Type B pancreatic cell (in vitro differentiated cells): ENCODE measurements around the gene PRR33. TPM values are rescaled to one million over a fixed set of nuclear protein-coding genes. Genes with fewer than 3 reads are reported as not detected.

ENCODE experiments used
- DNase-seq: peaks from one replicate; pipeline ENCODE4 v3.0.0; 2021; ENCODE audit warnings: mixed read lengths; ENCODE audit not compliant: unreplicated experiment; ENCODE audit errors: extremely low spot score
- H3K27ac Mint-ChIP-seq: 2 replicates; pipeline ENCODE4 v1.8.0; 2021; ENCODE audit warnings: mild to moderate bottlenecking, mixed read lengths
- H3K27me3 Mint-ChIP-seq: 2 replicates; pipeline ENCODE4 v1.8.0; 2021; ENCODE audit warnings: mixed read lengths
- H3K36me3 Mint-ChIP-seq: 2 replicates; pipeline ENCODE4 v1.8.0; 2021; ENCODE audit warnings: mixed read lengths
- H3K4me1 Mint-ChIP-seq: one replicate; pipeline ENCODE4 v1.8.0; 2021; ENCODE audit warnings: mixed read lengths; ENCODE audit not compliant: unreplicated experiment
- H3K4me3 Mint-ChIP-seq: 2 replicates; pipeline ENCODE4 v1.8.0; 2021; ENCODE audit warnings: mild to moderate bottlenecking, mixed read lengths
- H3K9me3 Mint-ChIP-seq: 2 replicates; pipeline ENCODE4 v1.8.0; 2021; ENCODE audit warnings: mixed read lengths
- CTCF ChIP-seq: fragments of 200-600 bp; sonication (generic); conservative IDR thresholded peaks from 2 replicates; pipeline ENCODE4 v1.5.0; 2021; ENCODE audit warnings: antibody characterized with exemption, mild to moderate bottlenecking
- total RNA-seq: library from RNA; stranded (reverse); gene quantifications from 2 replicates; pipeline ENCODE4 v1.2.1, GENCODE V29; 2021; ENCODE audit warnings: low replicate concordance

PRR33 gene
- total RNA-seq, 1 donor from 2014 or later = not detected

- H3K27ac Mint-ChIP-seq = peak overlapping the region; percentile 82
These were observed 34.7 kb upstream of the PRR33 start for GRCh38 chr11:1926156-1927025.

GRCh38 chr11:1925373-1926155 lies 33.9 kb upstream of the PRR33 start:
- Mint-ChIP-seq H3K36me3 (no peaks in the 10 kb centered on the region), H3K27ac (no peak overlapping the region), H3K4me1 (peaks cover 24% of the 10 kb centered on the region), H3K4me3 (no peak overlapping the region), H3K9me3 (no peaks in the 10 kb centered on the region), H3K27me3 (no peaks in the 10 kb centered on the region)
- no peak for TF ChIP-seq CTCF
- no peak for DNase-seq

More at GRCh38 chr11:1926156-1927025, 34.7 kb upstream of the PRR33 start:
- Mint-ChIP-seq H3K27me3 (no peaks in the 10 kb centered on the region), H3K4me1 (peaks cover 27% of the 10 kb centered on the region), H3K4me3 (peak overlapping the region; percentile 21), H3K9me3 (no peaks in the 10 kb centered on the region), H3K36me3 (no peaks in the 10 kb centered on the region)
- TF ChIP-seq CTCF = no peak
- DNase-seq = no peak

GRCh38 chr11:1924646-1925372 lies 33.1 kb upstream of the PRR33 start:
- no peak for TF ChIP-seq CTCF
- Mint-ChIP-seq H3K36me3 (no peaks in the 10 kb centered on the region), H3K4me3 (no peak overlapping the region), H3K4me1 (peaks cover 24% of the 10 kb centered on the region), H3K27ac (no peak overlapping the region), H3K9me3 (no peaks in the 10 kb centered on the region), H3K27me3 (no peaks in the 10 kb centered on the region)
- DNase-seq = no peak

- peaks cover 20% of the 10 kb centered on the region for H3K4me1 Mint-ChIP-seq
- H3K27ac Mint-ChIP-seq = peak overlapping the region; percentile 66
- no peaks in the 10 kb centered on the region for H3K36me3 Mint-ChIP-seq
- DNase-seq = no peak
- no peaks in the 10 kb centered on the region for H3K27me3 Mint-ChIP-seq
- H3K9me3 Mint-ChIP-seq = no peaks in the 10 kb centered on the region
- TF ChIP-seq CTCF = no peak
- H3K4me3 Mint-ChIP-seq = no peak overlapping the region
These were observed 32.5 kb upstream of the PRR33 start for GRCh38 chr11:1924181-1924580.

- DNase-seq = no peak
- H3K36me3 Mint-ChIP-seq = no peaks in the 10 kb centered on the region
- peaks cover 20% of the 10 kb centered on the region for H3K4me1 Mint-ChIP-seq
- H3K27me3 Mint-ChIP-seq = no peaks in the 10 kb centered on the region
- no peaks in the 10 kb centered on the region for H3K9me3 Mint-ChIP-seq
- H3K27ac Mint-ChIP-seq = peak overlapping the region; percentile 66
- TF ChIP-seq CTCF = no peak
- no peak overlapping the region for H3K4me3 Mint-ChIP-seq
These were observed 31.7 kb upstream of the PRR33 start for GRCh38 chr11:1923201-1923956.
